Sigmoid colon (tissue), 7 donors: ENCODE measurements around the gene DENND6B. TPM values are rescaled to one million over a fixed set of nuclear protein-coding genes. Genes with fewer than 3 reads are reported as not detected.

Experiments used
- DNase-seq: peaks from one replicate; pipeline ENCODE4 v3.0.0-alpha.2; 2019
- H3K27ac ChIP-seq, 4 donors: fragments of 200-600 bp; sonication (generic); one replicate each; pipeline ENCODE4 v1.5.1; 2016 to 2019; ENCODE audit warnings: mild to moderate bottlenecking in 1 of 4
- H3K27me3 ChIP-seq, 3 donors: fragments of 200-600 bp; sonication (generic); one replicate each; pipeline ENCODE4 v1.5.1; 2019; ENCODE audit warnings: mild to moderate bottlenecking in 1 of 3
- H3K36me3 ChIP-seq, 4 donors: fragments of 200-600 bp; sonication (generic); one replicate each; pipeline ENCODE4 v1.5.1; 2016 to 2019
- H3K4me1 ChIP-seq, 4 donors: fragments of 200-600 bp; sonication (generic); one replicate each; pipeline ENCODE4 v1.5.1; 2017 to 2019
- H3K4me3 ChIP-seq, 4 donors: fragments of 200-600 bp; sonication (generic); one replicate each; pipeline ENCODE4 v1.5.1; 2017 to 2019; ENCODE audit warnings: mild to moderate bottlenecking in 2 of 4, moderate library complexity in 1 of 4
- H3K9me3 ChIP-seq, 4 donors: fragments of 200-600 bp in 3 of 4; sonication (generic) in 3 of 4; one replicate each; pipeline versions ENCODE4 v1.5.1 to v1.6.1; 2013 to 2019
- CTCF ChIP-seq, 4 experiments: fragments of 450-650 bp in 3 of 4; fragments of 200-600 bp in 1 of 4; IDR thresholded peaks; one replicate each; pipeline ENCODE4 v1.5.1; 2016 to 2019; ENCODE audit warnings: antibody characterized with exemption in 4 of 4, mild to moderate bottlenecking in 3 of 4, moderate library complexity in 2 of 4
- EP300 ChIP-seq, 4 donors: sonication (generic); formaldehyde crosslinking; IDR thresholded peaks; one replicate each; pipeline ENCODE4 v1.6.1; 2017; ENCODE audit warnings: antibody characterized with exemption in 4 of 4
- POLR2A ChIP-seq, 2 donors: fragments of 450-650 bp; IDR thresholded peaks; one replicate each; pipeline ENCODE4 v1.6.1; 2016; ENCODE audit warnings: antibody characterized with exemption in 2 of 2, mild to moderate bottlenecking in 2 of 2, moderate library complexity in 2 of 2
- POLR2AphosphoS5 ChIP-seq, 4 donors: sonication (generic); formaldehyde crosslinking; IDR thresholded peaks; one replicate each; pipeline ENCODE4 v1.6.1; 2017; ENCODE audit warnings: antibody characterized with exemption in 4 of 4
- WGBS, 2 donors: extraction: QIAGEN DNeasy Blood & Tissue Kit; methylation state at CpG; one replicate each; pipeline ENCODE4 v1.1.7; 2013; 5-methylcytosine and 5-hydroxymethylcytosine counted together
- intact Hi-C: fragments of 100-400 bp; cut with DNase I; formaldehyde crosslinking; loops from one replicate; pipeline ENCODE4 v1.15.1; 2023
- polyA plus RNA-seq, 3 donors: library from polyadenylated mRNA; stranded (reverse); fragments of 200-250 nt; gene quantifications; one replicate each; pipeline ENCODE4 v1.2.3, GENCODE V29; 2013
- total RNA-seq, 4 donors: library from RNA; depleted of rRNA; stranded (reverse); fragments of >200 nt; gene quantifications; one replicate each; pipeline ENCODE4 v1.1.0, GENCODE V29; 2016
- donor health status: healthy with polysubstance abuse.
- donor health status: Bipolar disorder and iron deficiency.
- donor health status: healthy.

DENND6B gene
- total and polyA plus RNA-seq, 7 donors, result 0.69 to 7.2 (median 2.3) TPM

- H3K4me3 ChIP-seq, result no peak overlapping the region
- H3K36me3 ChIP-seq, result peaks cover 0 to 15% (median 0%) of the 10 kb centered on the region in 4 donors
- no peak overlapping the region for H3K27ac ChIP-seq
- H3K9me3 ChIP-seq, result no peaks in the 10 kb centered on the region
- intact Hi-C loops, result no loop called here
- peaks cover 0 to 16% (median 11%) of the 10 kb centered on the region in 4 donors for H3K4me1 ChIP-seq
- TF ChIP-seq EP300 (IDR thresholded peaks at IDR 0.05), result no peak
- no peaks in the 10 kb centered on the region for H3K27me3 ChIP-seq
- no peak for DNase-seq
- WGBS, 2 donors, result 93 to 95% methylated on average over 8 of the region's 8 CpGs
Observed at GRCh38 chr22:50363166-50363802, 36.5 kb upstream of the DENND6B start.

- intact Hi-C loops, result no loop called here
- H3K27ac ChIP-seq, result no peak overlapping the region
- TF ChIP-seq POLR2A (IDR thresholded peaks at IDR 0.05) (no peak), CTCF (IDR thresholded peaks at IDR 0.05) (no peak), POLR2AphosphoS5 (IDR thresholded peaks at IDR 0.05) (no peak), EP300 (IDR thresholded peaks at IDR 0.05) (no peak)
- peaks cover 0 to 12% (median 9%) of the 10 kb centered on the region in 4 donors for H3K4me1 ChIP-seq
- H3K27me3 ChIP-seq, result no peaks in the 10 kb centered on the region
- no peak for DNase-seq
- WGBS, 2 donors, result 82 to 89% methylated on average over 5 of the region's 5 CpGs
- H3K4me3 ChIP-seq, result no peak overlapping the region
- H3K36me3 ChIP-seq, result peaks cover 0 to 11% (median 0%) of the 10 kb centered on the region in 4 donors
- H3K9me3 ChIP-seq, result no peaks in the 10 kb centered on the region
Observed at GRCh38 chr22:50361688-50362087, 34.9 kb upstream of the DENND6B start.

GRCh38 chr22:50361222-50361621 lies 34.4 kb upstream of the DENND6B start:
- intact Hi-C loops, result no loop called here
- peaks cover 0 to 7% (median 4%) of the 10 kb centered on the region in 4 donors for H3K4me1 ChIP-seq
- 85 to 93% methylated on average over 5 of the region's 5 CpGs for WGBS, 2 donors
- H3K27me3 ChIP-seq, result no peaks in the 10 kb centered on the region
- DNase-seq, result no peak
- TF ChIP-seq CTCF (IDR thresholded peaks at IDR 0.05), result no peak
- TF ChIP-seq EP300 (IDR thresholded peaks at IDR 0.05), result no peak
- no peak for TF ChIP-seq POLR2AphosphoS5 (IDR thresholded peaks at IDR 0.05)
- TF ChIP-seq POLR2A (IDR thresholded peaks at IDR 0.05), result no peak
- H3K36me3 ChIP-seq, result peaks cover 0 to 13% (median 0%) of the 10 kb centered on the region in 4 donors
- no peak overlapping the region for H3K4me3 ChIP-seq
- H3K9me3 ChIP-seq, result no peaks in the 10 kb centered on the region
- no peak overlapping the region for H3K27ac ChIP-seq

GRCh38 chr22:50360578-50360977 lies 33.8 kb upstream of the DENND6B start:
- no peak for DNase-seq
- WGBS, 2 donors, result 87% methylated on average over 2 of the region's 2 CpGs
- H3K36me3 ChIP-seq, result peaks cover 0 to 17% (median 0%) of the 10 kb centered on the region in 4 donors
- H3K9me3 ChIP-seq, result no peaks in the 10 kb centered on the region
- H3K4me1 ChIP-seq, result peaks cover 0 to under 1% (median under 1%) of the 10 kb centered on the region in 4 donors
- TF ChIP-seq POLR2AphosphoS5 (IDR thresholded peaks at IDR 0.05) (no peak), EP300 (IDR thresholded peaks at IDR 0.05) (no peak), CTCF (IDR thresholded peaks at IDR 0.05) (no peak)
- no peak overlapping the region for H3K27ac ChIP-seq
- intact Hi-C loops, result no loop called here
- no peak overlapping the region for H3K4me3 ChIP-seq
- H3K27me3 ChIP-seq, result no peaks in the 10 kb centered on the region

- no peak for DNase-seq
Observed at GRCh38 chr22:50357756-50358155, 30.9 kb upstream of the DENND6B start.

More at GRCh38 chr22:50357756-50358155, 30.9 kb upstream of the DENND6B start:
- Histone ChIP-seq H3K27me3 (no peaks in the 10 kb centered on the region), H3K36me3 (peaks cover 0 to 17% (median 0%) of the 10 kb centered on the region in 4 donors), H3K9me3 (no peaks in the 10 kb centered on the region), H3K4me1 (peaks cover 0 to 6% (median 2%) of the 10 kb centered on the region in 4 donors), H3K4me3 (no peak overlapping the region), H3K27ac (no peak overlapping the region)
- 91 to 98% methylated on average over 10 of the region's 10 CpGs for WGBS, 2 donors
- intact Hi-C loops, result no loop called here
- TF ChIP-seq POLR2AphosphoS5 (IDR thresholded peaks at IDR 0.05), result no peak
- TF ChIP-seq POLR2A (IDR thresholded peaks at IDR 0.05), result no peak
- no peak for TF ChIP-seq CTCF (IDR thresholded peaks at IDR 0.05)
- no peak for TF ChIP-seq EP300 (IDR thresholded peaks at IDR 0.05)
